HepG2 (cell line): Measurements from ENCODE around the gene GNG2.

Experiments
- CTCF ChIP-seq: sonication (generic); formaldehyde crosslinking; IDR thresholded peaks from 2 replicates; pipeline ENCODE4 v1.5.0; 2020; ENCODE audit warnings: mild to moderate bottlenecking, missing genetic modification reagents, moderate library complexity
- KLF9 ChIP-seq: IDR thresholded peaks from 2 replicates; pipeline ENCODE4 v1.6.1; 2016; ENCODE audit warnings: low read depth
- POLR2A ChIP-seq, 2 experiments: IDR thresholded peaks; 2 replicates each; pipeline ENCODE4 v1.6.1; 2011; ENCODE audit warnings: low read depth in 2 of 2, low read length in 2 of 2, mild to moderate bottlenecking in 1 of 2, moderate library complexity in 1 of 2; ENCODE audit not compliant: insufficient read depth in 1 of 2
- RFX5 ChIP-seq: IDR thresholded peaks from 2 replicates; pipeline ENCODE4 v1.6.1; 2011; ENCODE audit warnings: low read depth, low read length, improper control_type of control experiment
- TARDBP ChIP-seq: sonication (generic); formaldehyde crosslinking; IDR thresholded peaks from 2 replicates; pipeline ENCODE4 v1.8.0; 2022; ENCODE audit warnings: mild to moderate bottlenecking, missing genetic modification reagents
- TCF12 ChIP-seq, 2 experiments: fragments of 450-650 bp in 1 of 2; sonication (generic) in 1 of 2; formaldehyde crosslinking in 1 of 2; IDR thresholded peaks; 2 replicates each; pipeline versions ENCODE4 v1.6.1 to v1.8.0; 2017 to 2022; ENCODE audit warnings: antibody characterized with exemption in 1 of 2, mild to moderate bottlenecking in 1 of 2, missing genetic modification reagents in 1 of 2, moderate library complexity in 1 of 2
- ZKSCAN1 ChIP-seq: fragments of 150-350 bp; IDR thresholded peaks from 2 replicates; pipeline ENCODE4 v1.6.1; 2014; ENCODE audit warnings: low read length
- TF ChIP-seq, protein P1 (sequence below): sonication (generic); formaldehyde crosslinking; IDR thresholded peaks from 2 replicates; pipeline ENCODE4 v1.5.1; 2020; ENCODE audit warnings: mild to moderate bottlenecking, missing genetic modification reagents, borderline replicate concordance

DNA sequence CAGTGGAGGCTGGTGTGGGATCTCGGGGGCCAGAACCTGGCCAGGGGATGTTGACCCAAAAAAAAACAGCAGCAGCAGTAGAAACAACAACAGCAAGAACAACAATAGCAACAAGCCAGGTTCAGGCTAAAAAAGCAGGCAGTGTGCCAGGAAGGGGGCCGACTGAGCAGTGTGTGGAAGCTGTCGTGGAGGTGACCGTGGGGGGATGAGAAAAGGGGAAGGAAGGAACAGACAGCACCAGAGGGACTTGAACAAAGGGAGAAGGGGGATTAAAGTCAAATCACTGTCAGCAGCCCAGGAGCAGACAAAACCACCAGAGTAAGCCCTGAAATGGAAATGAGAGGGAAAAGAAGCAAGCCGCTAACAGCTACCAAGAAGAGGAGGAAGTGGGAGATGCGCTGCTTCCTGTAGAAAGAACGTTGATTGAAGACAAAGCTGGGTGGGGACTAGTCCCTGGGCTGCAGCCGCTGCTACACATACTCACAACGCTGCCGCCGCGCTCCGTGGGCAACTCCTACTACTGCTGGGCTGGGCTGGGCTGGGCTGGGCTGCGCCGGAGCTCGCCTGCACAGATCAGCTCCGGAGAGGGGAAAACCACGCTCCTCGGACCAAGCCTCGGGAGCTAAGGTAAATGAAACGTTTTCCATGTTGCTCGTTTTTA, at the start of gene GNG2:
- TF ChIP-seq RFX5, result no peak
- TF ChIP-seq TARDBP, result no peak
- no peak for TF ChIP-seq KLF9 (CRISPR knock-in tag)
- no peak for TF ChIP-seq POLR2A (IDR thresholded peaks at IDR 0.05; ENCODE audit: insufficient read depth in 1 of 2, low read depth in 2 of 2, low read length in 2 of 2)
- no peak for TF ChIP-seq CTCF (CRISPR knock-in tag)
- TF ChIP-seq ZKSCAN1, result no peak
- no peak for TF ChIP-seq TCF12 (IDR thresholded peaks at IDR 0.05)
- no peak for TF ChIP-seq TCF12 (CRISPR knock-in tag; IDR thresholded peaks at IDR 0.05)
- TF ChIP-seq, protein P1, sequence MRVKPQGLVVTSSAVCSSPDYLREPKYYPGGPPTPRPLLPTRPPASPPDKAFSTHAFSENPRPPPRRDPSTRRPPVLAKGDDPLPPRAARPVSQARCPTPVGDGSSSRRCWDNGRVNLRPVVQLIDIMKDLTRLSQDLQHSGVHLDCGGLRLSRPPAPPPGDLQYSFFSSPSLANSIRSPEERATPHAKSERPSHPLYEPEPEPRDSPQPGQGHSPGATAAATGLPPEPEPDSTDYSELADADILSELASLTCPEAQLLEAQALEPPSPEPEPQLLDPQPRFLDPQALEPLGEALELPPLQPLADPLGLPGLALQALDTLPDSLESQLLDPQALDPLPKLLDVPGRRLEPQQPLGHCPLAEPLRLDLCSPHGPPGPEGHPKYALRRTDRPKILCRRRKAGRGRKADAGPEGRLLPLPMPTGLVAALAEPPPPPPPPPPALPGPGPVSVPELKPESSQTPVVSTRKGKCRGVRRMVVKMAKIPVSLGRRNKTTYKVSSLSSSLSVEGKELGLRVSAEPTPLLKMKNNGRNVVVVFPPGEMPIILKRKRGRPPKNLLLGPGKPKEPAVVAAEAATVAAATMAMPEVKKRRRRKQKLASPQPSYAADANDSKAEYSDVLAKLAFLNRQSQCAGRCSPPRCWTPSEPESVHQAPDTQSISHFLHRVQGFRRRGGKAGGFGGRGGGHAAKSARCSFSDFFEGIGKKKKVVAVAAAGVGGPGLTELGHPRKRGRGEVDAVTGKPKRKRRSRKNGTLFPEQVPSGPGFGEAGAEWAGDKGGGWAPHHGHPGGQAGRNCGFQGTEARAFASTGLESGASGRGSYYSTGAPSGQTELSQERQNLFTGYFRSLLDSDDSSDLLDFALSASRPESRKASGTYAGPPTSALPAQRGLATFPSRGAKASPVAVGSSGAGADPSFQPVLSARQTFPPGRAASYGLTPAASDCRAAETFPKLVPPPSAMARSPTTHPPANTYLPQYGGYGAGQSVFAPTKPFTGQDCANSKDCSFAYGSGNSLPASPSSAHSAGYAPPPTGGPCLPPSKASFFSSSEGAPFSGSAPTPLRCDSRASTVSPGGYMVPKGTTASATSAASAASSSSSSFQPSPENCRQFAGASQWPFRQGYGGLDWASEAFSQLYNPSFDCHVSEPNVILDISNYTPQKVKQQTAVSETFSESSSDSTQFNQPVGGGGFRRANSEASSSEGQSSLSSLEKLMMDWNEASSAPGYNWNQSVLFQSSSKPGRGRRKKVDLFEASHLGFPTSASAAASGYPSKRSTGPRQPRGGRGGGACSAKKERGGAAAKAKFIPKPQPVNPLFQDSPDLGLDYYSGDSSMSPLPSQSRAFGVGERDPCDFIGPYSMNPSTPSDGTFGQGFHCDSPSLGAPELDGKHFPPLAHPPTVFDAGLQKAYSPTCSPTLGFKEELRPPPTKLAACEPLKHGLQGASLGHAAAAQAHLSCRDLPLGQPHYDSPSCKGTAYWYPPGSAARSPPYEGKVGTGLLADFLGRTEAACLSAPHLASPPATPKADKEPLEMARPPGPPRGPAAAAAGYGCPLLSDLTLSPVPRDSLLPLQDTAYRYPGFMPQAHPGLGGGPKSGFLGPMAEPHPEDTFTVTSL (CRISPR knock-in tag), result no peak
